Stimulated activated CD4-positive, alpha-beta T cell treated with anti-CD3 and anti-CD28 coated beads, Interleukin-2, amount 100 ng/mL, for 48 hours (primary cell): ENCODE measurements around the gene CDH23.
A peak's percentile ranks its signal among the peaks of the same experiment; 100 is the strongest.

ENCODE experiments used
- DNase-seq, 2 donors: peaks; one replicate each; pipeline ENCODE4 v3.0.0-alpha.2; 2020

The CDH23 gene

DNA sequence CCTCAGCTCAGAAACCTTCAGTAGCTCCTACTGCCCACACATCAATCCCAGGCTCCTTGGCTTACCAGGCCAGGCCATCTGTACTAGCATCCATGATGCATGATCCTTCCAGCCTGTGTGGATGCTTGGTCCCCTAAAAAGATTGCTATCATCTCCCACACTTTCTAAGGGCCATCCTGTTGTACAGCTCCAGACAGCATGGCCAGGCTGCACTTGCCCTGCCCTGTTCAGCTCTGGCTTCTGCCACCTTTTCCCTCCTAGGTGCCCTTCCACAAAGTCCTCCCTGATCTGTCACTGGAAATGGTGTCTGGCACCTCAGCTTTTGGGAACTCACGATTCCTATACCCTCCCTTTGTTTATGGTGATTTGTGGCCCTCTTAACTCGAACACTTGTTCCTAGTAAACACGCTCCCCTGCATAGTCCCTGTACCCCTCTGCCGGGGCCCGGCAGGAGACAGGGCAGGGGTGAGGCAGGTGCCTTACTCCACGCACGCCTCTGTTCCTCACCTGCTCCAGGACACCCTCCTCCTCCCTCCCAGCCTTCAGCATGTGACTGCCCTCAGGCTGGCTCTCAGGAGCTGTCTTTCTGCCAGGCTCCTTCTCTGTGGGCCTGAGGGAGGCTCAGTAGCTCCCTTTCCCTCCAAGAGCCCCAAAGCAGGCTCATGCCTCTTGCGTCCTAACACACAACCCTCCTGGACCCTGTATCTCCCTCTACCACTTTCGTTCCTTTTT is 71.8 kb downstream of the CDH23 start:
- no peak for DNase-seq

DNA sequence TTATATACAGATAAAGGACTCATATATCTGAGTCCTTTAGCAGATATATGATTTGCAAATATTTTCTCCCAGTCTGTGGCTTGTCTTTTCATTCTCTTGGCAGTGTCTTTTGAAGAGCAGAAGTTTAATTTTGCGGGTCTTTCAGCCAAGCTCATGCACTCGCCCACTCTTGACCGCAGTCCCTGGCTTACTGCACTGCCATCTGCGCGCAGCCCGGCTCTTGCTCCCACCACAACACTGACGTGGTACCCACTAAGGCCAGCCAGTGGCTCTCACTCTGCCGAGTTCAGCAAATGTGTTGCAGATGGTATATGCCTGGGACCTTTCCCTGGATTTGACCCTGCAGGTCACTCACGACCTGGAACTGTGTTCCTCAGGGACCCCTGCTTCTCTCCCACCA is 74.3 kb downstream of the CDH23 start:
- DNase-seq = no peak

- no peak for DNase-seq
These were observed 75.2 kb downstream of the CDH23 start for GRCh38 chr10:71471957-71472365.

- no peak for DNase-seq
These were observed 75.7 kb downstream of the CDH23 start for GRCh38 chr10:71472466-71472865.

DNA sequence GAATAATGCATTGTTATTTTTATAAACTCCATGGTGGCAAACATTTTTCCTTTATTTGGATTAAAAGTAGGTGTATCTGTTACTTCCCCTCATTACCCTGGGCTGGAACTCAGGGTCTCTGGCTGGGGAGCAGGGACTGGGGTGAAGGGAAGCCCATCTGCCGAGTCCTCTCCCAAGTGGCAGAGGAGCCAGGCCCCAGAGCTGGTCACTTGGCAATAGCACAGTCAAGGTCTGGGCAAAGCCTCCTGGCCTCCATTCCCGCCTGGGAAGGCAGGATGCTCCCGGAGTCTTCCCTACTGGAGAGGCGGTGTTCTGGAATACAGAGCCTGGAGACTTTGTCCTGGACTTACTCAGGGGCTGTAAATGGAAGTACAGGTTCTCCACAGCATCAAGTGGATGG is 76.2 kb downstream of the CDH23 start:
- DNase-seq = no peak

DNA sequence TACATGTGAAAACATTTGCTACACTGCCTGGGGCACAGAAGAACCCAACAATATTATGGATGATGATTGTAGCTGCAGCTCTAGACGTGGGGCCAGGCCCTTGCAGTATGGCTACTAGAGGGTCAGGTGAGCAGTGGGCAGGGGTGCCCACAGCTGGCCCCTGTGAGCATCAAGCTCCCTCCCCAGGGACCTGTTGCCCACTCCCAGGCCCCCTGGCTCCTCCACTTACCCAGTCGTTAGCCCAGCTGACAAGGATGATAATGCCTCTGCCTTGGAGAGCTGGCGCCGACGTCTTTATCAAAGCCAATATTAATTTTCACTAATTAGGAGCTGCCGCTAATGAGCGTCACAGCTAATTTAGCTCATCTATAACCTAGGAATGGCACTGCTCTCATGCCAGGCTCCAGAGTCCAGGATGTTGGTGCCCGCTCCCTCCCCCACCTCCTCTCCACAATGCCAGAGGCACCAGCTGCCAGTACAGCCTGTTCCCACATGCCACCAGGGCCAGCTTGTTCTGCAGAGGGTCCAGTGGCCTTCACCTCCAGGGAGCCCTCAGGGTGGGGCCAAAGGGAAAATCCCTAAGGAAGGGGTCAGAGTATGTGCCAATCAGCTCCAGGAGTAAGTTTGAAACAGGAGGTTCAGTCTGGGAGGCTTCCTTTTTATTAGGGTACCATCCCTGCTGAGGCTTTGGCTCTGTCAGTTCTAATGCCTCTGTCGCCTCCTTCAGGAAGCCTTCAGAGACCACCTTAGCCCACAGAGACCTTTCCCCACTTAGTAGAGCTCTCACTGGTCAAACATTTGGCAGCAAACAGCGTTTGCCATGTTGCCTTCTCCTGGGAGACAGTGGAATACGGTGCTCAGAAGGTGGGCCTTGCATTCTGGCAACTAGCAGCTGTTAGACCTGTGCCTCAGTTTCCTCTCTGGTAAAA is 77.2 kb downstream of the CDH23 start:
- no peak for DNase-seq

GRCh38 chr10:71474702-71475242 is 78.1 kb downstream of the CDH23 start:
- DNase-seq = no peak

- no peak for DNase-seq
These were observed 78.6 kb downstream of the CDH23 start for GRCh38 chr10:71475243-71475871.

DNA sequence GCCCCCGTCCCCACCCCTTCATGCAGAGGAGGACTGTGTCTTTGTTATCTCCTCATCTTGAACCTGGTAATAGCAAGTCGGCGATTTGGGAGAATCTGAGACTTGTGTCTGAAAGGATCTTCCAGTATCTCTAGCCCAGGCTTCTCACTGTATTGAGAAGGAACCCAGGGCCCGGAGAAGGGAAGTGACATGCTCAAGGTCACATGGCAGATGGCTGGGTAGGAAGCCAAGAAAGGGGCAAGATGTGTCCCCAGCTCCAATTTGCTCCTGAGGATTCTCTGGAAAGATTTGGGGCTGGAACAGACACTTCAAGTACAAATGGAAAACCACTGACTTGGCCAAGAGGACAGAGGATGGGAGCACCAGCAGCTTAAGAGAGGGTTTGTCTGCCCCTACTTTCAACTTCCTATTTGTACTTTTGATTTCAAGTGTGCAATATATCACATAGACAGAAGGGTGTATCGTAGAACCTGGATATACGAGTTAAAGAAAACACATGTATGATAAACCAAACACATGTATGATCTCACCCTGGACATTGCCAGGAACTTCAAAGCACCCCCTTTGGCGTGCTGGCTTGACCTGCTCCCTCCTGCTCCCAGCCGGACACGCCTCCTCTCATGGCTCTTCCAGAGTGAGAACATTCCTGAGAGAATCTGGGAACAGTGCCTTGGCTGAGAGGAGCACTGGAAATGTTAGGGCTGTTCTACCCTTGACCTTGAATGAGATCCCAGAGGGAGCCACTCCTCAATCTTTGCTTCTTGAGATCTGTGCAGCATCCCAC is 79.7 kb downstream of the CDH23 start:
- no peak for DNase-seq

DNA sequence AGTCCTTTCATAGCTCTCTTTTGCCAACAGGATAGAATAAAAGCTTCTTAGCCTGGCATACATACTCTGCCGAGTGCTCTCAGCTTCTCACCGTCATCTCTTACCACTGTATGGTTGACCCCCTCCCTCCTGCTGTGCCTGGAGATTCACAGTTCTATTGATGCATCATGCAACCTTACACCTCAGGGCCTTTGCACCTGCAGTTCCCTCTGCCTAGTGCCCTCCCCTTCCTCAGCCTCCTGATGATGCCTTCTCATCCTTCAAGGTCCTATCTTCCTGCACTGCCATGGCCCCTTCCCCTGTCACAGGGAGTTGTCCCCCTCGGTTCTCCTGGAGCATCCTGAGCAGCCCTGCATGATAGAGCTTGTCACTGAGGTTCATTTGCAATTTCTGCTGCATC is 81.5 kb downstream of the CDH23 start:
- DNase-seq = no peak

- no peak for DNase-seq
These were observed 82.2 kb downstream of the CDH23 start for GRCh38 chr10:71478813-71479365.

GRCh38 chr10:71479831-71480230 is 83.1 kb downstream of the CDH23 start:
- DNase-seq = no peak

DNA sequence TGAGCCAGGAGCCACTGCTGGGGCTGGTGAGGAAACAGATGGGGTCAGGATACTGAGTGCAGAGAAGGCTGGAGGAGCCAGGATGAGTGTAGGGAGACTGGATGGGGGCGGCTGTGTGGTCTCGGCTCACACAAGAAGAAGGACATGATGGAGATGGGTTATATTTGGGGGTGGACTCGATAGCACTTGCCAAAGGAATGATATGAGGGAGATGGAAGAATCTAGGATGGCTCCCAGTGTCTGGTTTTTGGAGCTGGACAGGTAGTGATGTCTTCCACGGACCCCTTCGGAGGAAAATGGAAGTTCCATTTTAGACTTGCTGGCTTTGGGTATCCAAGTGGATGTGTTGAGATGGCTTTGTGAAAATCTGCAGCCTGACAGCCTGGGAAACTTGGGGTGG is 83.9 kb downstream of the CDH23 start:
- DNase-seq = no peak

GRCh38 chr10:71481746-71482410 is 85.2 kb downstream of the CDH23 start:
- no peak for DNase-seq

- no peak for DNase-seq
These were observed 85.9 kb downstream of the CDH23 start for GRCh38 chr10:71482620-71483019.

- no peak for DNase-seq
These were observed 86.4 kb downstream of the CDH23 start for GRCh38 chr10:71483135-71483534.

DNA sequence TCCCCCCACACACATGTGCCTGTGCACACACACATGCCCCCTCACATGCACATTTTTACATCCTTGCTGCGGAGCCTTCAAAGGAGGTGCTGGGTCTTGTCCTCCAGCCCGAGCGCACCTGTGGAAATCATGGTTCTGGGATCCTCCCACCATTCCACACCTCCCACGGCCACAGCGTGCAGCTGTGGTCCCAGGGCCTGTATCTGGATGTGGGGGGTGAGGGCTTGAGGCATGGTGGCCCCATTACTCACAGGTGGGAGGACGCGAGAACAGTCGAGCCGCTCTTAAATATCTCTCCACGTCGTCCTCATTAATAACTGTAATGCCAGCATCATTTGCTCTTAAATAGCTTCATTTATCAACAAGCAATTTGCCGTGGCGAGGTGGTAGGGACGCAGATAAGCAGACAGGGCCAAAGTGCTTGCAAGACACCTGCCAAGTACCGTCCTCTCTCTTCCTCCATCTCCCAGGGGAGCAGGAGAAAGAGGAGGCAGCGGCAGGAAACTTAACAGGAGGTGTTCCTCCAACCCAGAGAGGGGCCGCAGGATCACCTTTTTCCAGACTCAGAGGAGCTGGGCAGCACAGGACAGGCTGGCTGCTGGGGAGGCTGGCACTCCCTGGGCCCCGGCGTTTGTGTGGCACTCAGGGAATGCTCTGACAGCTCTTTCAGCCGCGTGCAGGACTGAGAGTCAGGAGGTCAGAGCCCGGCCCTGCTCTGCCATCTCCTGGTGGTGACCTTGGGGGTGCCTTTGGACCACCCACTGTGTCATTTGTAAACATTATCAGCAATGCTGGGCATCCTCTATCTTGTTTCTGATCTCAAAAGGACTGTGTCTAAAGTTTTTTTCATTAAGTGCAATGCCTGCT is 87.4 kb downstream of the CDH23 start:
- DNase-seq = no peak

GRCh38 chr10:71486484-71487114 is 89.9 kb downstream of the CDH23 start:
- DNase-seq = peak; percentile 47 to 62

- DNase-seq = no peak
These were observed 91.0 kb downstream of the CDH23 start for GRCh38 chr10:71487726-71488125.

DNA sequence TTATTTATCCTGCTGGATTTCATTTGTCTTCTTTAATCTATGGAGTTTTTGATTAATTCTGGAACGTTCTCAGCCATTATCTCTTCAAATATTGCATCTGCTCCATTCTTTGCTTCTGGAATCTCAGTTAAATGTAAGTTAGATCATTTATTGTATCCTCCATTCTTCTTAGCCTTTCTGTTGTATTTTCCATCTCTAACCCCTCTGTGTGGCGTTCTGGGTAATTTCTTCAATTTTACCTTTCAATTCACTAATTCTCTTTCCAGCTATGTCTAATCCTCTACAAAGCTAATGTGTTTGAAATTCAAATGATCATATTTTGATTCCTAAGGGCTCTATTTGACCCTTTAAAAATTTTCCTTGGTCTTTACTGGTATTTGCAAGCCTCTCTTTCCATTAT is 92.4 kb downstream of the CDH23 start:
- DNase-seq = no peak
